WI38 (cell line): Measurements from ENCODE around the gene SETD1B.
"Not testable (repeated sequence)": the region's sequence is repeated elsewhere in the genome, so short reads cannot be mapped to it uniquely, and the experiment has no call there.

Source experiments
- H3K4me3 ChIP-seq: 2 replicates; pipeline ENCODE4 v1.5.1; 2011; ENCODE audit warnings: low read depth, mild to moderate bottlenecking, control low read depth, low read length
- TF ChIP-seq, protein P1 (sequence below): IDR thresholded peaks from 2 replicates; pipeline ENCODE4 v1.5.1; 2012; ENCODE audit warnings: low read depth, mild to moderate bottlenecking, control low read depth, low read length

SETD1B gene

DNA sequence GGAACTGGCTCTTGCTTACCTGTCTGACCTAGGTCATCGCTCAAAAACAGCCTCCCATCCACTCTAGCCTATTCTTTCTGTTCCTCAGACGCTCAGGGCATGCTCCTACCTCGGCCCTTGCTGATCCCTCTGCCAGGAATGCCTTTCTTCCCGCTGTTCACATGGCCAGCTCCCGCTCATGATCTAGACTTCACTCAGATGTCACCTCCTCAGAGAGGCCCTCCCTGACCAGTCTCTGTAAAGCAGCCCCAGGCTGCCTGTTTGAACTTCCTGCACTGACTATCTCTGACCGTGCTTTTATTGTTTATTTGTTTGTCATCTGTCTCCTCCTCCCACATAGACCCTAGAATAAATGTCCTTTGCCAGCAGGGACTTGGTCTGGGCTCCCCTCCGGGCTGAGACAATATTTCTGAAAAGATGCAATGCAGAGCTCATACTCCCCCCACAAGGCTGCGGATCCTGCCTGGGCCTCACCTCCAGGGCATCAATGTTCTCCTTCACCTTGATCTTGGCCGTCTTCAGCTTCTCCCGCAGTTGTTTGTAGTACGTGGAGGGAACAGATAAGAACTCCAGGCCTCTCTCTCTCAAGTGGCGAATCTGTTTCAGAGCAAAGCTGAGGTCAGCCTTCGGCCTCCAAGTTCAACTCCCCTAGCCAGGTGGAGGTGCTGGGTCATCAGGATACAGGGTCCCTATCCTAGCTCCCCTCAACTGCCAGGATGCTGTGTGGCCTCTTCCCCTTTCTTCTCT is 39.6 kb downstream of the SETD1B start:
- no peak overlapping the region for H3K4me3 ChIP-seq
- TF ChIP-seq, protein P1, sequence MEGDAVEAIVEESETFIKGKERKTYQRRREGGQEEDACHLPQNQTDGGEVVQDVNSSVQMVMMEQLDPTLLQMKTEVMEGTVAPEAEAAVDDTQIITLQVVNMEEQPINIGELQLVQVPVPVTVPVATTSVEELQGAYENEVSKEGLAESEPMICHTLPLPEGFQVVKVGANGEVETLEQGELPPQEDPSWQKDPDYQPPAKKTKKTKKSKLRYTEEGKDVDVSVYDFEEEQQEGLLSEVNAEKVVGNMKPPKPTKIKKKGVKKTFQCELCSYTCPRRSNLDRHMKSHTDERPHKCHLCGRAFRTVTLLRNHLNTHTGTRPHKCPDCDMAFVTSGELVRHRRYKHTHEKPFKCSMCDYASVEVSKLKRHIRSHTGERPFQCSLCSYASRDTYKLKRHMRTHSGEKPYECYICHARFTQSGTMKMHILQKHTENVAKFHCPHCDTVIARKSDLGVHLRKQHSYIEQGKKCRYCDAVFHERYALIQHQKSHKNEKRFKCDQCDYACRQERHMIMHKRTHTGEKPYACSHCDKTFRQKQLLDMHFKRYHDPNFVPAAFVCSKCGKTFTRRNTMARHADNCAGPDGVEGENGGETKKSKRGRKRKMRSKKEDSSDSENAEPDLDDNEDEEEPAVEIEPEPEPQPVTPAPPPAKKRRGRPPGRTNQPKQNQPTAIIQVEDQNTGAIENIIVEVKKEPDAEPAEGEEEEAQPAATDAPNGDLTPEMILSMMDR: no peak

DNA sequence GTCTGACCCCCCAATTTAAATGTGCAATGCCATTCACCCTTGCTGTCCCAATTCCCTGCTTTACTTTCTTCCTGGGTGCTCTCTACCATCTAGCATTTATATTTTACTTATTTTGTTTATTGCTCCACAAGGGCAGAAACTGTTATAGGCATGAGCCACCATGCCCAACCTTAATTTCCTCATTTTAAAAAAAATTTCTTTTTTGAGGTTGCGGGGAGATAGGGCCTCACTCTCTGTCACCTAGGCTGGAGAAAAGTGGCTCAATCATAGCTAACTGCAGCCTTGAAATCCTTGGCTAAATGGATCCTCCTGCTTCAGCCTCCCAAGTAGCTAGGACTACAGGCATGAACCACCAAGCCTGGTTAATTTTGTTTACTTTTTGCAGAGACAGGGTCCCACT is 41.9 kb downstream of the SETD1B start:
- no peak overlapping the region for H3K4me3 ChIP-seq
- TF ChIP-seq, protein P1: no peak

DNA sequence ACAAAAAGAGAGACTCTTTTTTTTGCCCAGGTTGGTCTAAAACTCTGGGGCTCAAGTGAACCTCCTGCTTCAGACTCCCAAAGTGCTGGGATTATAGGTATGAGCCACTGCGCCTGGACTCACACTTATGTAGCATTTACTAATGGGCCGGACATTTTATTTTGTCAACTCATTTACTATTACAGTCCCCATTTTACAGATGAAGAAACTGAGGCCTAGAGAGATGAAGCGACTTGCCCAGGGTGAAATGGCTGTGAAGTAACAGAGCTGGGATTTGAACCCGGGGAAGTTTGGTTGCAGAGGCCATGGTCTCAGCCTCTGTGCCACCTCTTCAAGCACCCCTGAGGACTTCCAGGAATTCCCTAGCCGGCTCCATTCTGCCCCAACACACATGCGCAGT is 45.4 kb downstream of the SETD1B start:
- H3K4me3 ChIP-seq: no peak overlapping the region
- TF ChIP-seq, protein P1: no peak

DNA sequence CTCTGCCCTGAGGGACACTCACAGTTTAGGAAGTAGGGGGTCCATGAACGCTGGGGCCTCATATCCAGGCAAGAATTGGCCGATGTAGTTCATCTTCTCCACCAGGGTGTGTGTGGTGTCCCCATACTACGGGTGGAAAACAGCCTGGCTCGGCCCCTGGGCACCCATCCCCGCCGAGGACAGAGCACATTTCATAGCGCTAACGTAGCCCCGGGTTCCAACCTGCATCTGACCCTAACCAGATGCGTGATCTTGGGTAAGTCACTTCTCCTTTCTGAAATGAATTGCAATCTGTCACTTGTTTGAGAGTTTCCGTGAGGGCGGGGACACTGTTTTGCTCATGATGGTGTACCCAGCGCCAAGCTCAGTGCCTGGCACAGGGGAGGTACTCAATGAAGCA is 45.9 kb downstream of the SETD1B start:
- H3K4me3 ChIP-seq: no peak overlapping the region
- TF ChIP-seq, protein P1: no peak

DNA sequence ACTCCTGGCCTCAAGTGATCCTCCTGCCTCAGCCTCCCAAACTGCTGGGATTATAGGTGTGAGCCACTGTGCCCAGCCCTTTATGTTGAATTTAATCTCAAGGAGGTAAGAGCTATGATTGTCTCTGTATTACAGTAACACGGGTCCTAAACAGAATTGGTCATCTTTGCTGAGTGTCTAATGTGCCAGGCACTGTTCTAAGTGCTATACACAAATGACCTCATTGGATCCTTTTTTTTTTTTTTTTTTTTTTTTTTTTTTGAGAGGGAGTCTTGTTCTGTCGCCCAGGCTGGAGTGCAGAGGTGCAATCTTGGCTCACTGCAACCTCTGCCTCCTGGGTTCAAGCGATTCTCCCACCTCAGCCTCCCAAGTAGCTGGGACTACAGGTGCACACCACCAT is 48.6 kb downstream of the SETD1B start:
- H3K4me3 ChIP-seq: not testable (repeated sequence)

DNA sequence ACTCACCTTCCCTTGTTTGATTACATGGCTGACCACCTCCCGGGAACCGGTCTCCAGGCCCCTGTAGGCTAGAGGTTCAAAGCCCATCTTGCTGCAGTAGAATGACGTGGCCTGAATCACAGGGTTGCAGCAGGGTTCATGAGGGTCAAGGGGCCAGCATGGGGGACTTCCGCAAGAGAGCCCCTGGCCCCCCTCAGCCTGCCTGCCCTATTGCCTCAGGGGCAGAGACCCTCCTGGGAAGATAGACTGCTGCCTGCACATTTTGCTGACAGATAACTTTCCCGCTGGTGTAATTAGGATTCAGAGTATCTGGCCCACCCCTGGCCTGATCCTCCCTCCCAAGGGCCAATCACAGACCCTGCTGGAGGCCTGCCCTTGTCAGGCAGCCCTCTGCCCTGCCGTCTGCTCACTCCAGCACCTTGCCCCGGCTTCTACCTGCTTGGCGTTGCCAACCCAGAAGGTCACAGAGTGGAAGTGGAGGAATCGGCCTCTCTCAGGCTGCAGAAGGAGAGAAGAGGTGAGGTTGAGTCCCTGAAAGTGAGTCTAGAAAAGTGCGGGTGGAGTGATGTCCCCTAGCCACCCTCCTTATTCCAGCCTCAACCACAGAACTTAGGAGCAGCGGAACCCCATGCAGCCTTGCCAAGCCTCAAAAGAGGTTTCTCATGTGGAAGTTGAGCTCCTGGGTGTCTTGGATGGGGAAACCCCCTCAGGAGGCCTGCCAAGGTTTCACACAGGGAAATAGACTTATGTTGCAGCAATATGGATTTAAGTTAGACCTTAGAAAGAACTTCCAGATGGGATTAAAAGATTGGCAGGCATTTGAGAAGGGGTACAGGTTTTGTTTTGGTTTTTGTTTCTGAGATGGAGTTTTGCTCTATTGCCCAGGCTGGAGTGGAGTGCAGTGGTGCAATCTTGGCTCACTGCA is 53.8 kb downstream of the SETD1B start:
- no peak overlapping the region for H3K4me3 ChIP-seq
- TF ChIP-seq, protein P1: no peak

DNA sequence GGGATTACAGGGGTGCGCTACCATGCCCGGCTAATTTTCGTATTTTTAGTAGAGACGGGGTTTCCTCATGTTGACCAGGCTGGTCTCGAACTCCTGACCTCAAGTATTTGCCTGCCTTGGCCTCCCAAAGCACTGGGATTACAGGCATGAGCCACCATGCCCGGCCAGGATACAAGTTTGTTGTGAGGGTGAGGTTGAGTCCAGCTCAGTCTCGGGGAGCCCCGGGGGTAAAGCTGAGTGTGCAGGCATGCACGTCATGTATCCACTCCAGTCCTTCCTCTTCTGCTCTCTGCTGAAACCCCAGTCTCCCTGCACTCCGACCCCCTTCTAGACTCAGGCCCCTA is 54.5 kb downstream of the SETD1B start:
- TF ChIP-seq, protein P1: no peak
- no peak overlapping the region for H3K4me3 ChIP-seq
